WTC11 (cell line): ENCODE data around the gene METTL23.

Experiments used
- CTCF ChIP-seq: fragments of 200-600 bp; IDR thresholded peaks from 2 replicates; pipeline ENCODE4 v1.8.0; 2022; ENCODE audit warnings: antibody characterized with exemption
- HMGXB4 ChIP-seq: sonication (generic); formaldehyde crosslinking; IDR thresholded peaks from 2 replicates; pipeline ENCODE4 v1.8.1; 2023; ENCODE audit warnings: mild to moderate bottlenecking, moderate library complexity, missing genetic modification reagents
- NR2C2 ChIP-seq: sonication (generic); formaldehyde crosslinking; IDR thresholded peaks from 2 replicates; pipeline ENCODE4 v1.8.0; 2022; ENCODE audit warnings: mild to moderate bottlenecking, missing genetic modification reagents
- RELA ChIP-seq: sonication (generic); formaldehyde crosslinking; IDR thresholded peaks from 2 replicates; pipeline ENCODE4 v1.8.1; 2022; ENCODE audit warnings: missing genetic modification reagents, mild to moderate bottlenecking, borderline replicate concordance
- ZNF121 ChIP-seq: sonication (generic); formaldehyde crosslinking; IDR thresholded peaks from 2 replicates; pipeline ENCODE4 v1.8.0; 2023; ENCODE audit warnings: missing genetic modification reagents
- ZNF232 ChIP-seq: sonication (generic); formaldehyde crosslinking; IDR thresholded peaks from 2 replicates; pipeline ENCODE4 v1.8.0; 2022; ENCODE audit warnings: mild to moderate bottlenecking, missing genetic modification reagents

GRCh38 chr17:76700270-76700616, 26.4 kb upstream of the METTL23 start:
- TF ChIP-seq NR2C2 (CRISPR knock-in tag) (no peak), RELA (no peak), HMGXB4 (CRISPR knock-in tag) (no peak), CTCF (no peak), ZNF232 (CRISPR knock-in tag) (no peak), ZNF121 (CRISPR knock-in tag) (no peak)
